Middle frontal gyrus (tissue), 1 donor: ENCODE measurements around the gene FUS.
"Not testable (repeated sequence)": the region's sequence is repeated elsewhere in the genome, so short reads cannot be mapped to it uniquely, and the experiment has no call there.

ENCODE experiments used
- DNase-seq: peaks from one replicate; pipeline ENCODE4 v3.0.0-alpha.2; 2015; ENCODE audit warnings: low spot score; ENCODE audit errors: extremely low spot score

FUS gene

DNA sequence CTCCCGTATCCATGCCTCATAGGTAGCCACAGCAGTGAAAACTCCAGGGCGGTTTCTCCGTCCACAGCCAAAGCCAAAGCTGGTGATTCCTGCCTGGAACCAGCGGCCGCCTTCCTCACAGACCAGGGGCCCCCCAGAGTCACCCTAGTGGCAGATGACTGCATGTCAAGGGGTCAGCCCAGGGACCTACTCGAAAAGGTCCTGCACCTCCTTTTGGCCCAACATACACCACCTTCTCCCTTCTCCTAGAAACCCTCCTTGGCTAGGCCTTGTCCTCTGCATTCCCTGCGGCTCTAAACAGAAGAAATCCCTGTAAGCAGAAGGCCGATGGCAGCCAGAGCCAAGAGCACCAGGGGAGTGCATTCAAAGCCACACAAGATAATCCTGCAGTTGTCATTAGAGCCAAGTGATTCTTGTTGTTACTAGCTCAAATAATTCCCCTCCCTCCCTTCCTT lies 36.2 kb upstream of the FUS start:
- no peak for DNase-seq

- not testable (repeated sequence) for DNase-seq
These were observed 35.5 kb upstream of the FUS start for GRCh38 chr16:31144418-31144817.

DNA sequence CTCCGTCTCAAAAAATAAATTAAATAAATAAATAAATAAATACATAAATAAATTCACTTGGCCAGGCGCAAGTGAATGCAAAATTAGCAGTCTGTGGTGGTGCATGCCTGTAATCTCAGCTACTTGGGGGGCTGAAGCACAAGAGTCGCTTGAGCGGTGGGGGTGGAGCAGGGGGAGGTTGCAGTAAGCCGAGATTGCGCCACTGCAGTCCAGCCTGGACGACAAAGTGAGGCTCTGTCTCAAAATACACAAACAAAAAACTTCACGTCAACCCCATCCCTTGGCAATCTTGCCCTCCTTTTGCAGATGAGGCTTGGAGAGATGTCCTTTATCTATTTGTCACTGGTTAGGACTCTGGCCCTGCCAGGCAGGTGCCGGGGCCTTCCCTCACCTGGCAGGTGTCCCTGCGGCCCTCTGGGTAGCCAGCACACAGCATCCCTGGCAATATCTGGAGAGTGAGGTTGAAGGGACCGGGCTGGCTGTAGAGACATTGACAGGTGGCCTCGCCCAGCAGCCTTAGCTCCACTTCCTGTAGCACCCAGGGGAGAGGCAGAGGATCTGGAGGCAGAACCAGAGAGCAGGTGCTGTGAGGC lies 34.4 kb upstream of the FUS start:
- DNase-seq = no peak

GRCh38 chr16:31147574-31147973 lies 32.4 kb upstream of the FUS start:
- no peak for DNase-seq

GRCh38 chr16:31148281-31148728 lies 31.6 kb upstream of the FUS start:
- no peak for DNase-seq

- no peak for DNase-seq
These were observed 31.0 kb upstream of the FUS start for GRCh38 chr16:31148896-31149295.

- DNase-seq = no peak
These were observed 30.6 kb upstream of the FUS start for GRCh38 chr16:31149332-31149731.

DNA sequence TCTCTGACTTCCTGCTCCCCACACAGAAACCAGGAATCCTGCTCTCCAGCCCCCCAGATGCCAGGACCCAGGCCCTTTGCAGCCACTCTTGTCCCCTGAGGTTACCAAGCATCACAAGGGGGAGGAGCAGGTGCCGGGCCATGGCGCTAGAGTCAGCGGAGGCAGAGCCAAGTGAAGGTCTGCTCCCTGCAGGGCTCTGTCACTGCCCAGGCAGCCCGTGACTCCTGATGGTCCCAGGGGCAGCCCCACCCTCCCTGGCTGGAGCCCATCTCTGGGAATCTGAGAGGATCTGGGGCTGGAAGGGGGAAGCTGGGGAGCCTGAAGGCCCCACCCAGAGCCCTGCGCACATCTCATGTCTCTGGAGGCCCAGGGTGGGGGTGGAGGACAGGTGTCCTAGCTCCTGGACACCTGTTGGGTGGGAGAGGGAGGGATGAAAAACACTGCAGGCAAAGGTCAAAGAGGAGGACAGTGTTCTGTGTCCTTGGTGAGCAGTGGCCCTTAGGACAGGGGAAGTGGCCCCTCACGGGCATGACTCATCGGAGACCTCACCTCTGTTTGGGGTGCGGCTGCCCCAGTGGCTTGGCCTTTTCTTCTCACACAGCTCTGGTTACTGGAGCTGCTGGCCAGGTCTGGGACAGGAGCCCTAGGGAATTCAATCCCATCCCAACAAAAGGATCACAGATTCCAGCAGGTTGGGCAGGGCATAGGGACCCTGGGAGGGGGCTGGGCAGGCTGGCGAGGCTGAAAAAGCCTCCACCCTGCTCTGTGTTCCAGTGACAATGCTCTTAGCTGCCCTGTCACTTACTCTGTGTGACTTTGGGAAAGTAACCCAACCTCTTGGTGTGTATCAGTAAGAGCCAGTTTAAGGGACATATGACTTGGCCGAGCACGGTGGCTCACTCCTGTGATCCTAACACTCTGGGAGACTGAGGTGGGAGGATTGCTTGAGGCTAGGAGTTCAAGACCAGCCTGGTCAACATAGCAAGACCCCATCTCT lies 29.7 kb upstream of the FUS start, which contains the start of gene PRSS36:
PRSS36 (minus strand) TSS at position 173 of the 997 bp plus-strand sequence; CDS start at position 142, 31 bp downstream.
- no peak for DNase-seq

GRCh38 chr16:31150976-31151375 lies 29.0 kb upstream of the FUS start:
- DNase-seq = not testable (repeated sequence)

DNA sequence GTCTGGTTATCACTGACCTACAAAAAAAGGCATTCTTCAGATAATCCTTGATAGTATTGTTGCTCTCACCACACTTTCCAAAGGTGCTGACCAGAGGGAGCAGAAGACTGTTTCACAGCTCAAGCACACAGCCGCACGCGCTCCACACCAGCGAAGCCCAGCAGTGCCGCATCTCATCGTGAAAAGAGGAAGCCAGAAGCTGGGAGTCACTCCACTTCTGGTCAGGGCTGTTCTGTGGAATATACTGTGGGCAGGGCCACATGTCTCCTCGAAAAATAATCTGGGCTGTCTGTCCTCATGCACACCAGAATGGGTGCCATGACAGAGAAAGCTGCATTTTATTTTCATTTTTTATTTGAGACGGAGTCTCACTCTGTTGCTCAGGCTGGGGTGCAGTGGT lies 22.8 kb upstream of the FUS start:
- no peak for DNase-seq

DNA sequence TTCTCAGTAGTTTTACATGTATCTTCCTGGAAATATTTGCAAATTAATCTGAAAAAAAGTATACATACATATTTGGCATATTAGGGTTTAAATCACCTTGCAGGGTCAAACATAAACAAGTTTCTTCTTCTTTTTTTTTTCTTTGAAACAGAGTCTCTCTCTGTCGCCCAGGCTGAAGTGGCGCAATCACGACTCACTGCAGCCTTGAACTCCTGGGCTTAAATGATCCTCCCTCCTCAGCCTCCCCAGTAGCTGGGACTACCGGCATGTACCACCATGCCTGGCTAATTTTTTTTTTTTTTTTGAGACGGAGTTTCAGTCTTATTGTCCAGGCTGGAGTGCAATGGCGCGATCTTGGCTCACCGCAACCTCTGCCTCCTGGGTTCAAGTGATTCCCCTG lies 12.6 kb upstream of the FUS start:
- DNase-seq = no peak

- no peak for DNase-seq
These were observed 11.1 kb upstream of the FUS start for GRCh38 chr16:31168848-31169247.

DNA sequence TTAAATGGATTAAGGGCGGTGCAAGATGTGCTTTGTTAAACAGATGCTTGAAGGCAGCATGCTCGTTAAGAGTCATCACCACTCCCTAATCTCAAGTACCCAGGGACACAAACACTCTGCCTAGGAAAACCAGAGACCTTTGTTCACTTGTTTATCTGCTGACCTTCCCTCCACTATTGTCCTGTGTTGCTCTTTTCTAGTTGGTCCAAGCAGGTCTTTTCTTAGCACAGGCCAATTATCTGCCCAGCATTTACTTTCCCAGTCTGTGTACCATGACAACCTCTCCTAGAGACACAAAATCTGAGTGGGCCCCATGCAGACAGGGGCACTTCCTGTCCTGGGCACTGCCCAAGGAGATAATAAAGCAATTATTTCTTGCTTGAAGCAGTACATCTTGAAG lies 9.9 kb upstream of the FUS start:
- not testable (repeated sequence) for DNase-seq

DNA sequence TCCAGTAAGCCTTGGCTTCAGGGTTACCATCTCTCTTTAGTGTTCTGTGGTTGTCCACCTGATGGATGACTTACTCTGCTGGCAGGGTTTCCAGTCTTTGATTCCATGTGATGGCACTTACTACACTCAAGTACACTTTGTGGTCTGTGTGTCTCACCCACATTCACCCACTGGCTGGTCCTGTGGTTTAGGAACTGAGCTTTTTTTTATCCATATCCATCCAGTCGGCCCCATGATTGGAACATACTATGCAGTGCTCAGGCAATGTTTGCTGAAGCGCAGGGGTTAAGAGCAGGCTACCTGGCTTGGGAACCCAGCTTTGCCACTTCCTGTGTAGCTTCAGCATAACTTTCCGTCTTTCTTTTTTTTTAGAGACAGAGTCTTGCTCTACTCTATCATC lies 2.8 kb upstream of the FUS start:
- no peak for DNase-seq

DNA sequence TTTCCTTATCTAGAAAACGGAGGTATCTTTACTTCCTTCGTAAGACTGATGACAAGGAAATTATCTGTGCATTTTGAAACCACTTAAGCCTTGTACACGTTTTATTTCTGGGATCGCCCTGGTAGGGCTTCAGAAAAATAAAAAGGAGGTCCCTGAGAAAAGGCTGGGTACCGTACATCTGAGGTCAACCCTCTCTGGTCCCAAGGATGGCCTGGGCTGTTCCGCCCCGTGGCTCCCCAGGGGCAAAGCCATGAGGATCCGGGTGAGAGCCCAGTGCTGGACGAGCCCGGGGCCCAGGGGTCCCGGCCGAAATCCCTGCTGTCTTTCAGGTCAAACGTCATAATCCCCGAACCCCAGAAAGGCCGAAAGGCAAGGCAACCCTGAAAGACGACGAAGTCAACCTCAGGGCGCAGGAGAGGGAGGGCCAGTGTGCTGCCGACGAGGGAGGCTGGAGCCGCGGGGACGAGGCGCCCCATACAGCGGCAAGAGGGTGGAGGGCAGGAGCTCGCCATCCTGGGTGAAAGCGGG lies 656 bp upstream of the FUS start:
- no peak for DNase-seq

DNA sequence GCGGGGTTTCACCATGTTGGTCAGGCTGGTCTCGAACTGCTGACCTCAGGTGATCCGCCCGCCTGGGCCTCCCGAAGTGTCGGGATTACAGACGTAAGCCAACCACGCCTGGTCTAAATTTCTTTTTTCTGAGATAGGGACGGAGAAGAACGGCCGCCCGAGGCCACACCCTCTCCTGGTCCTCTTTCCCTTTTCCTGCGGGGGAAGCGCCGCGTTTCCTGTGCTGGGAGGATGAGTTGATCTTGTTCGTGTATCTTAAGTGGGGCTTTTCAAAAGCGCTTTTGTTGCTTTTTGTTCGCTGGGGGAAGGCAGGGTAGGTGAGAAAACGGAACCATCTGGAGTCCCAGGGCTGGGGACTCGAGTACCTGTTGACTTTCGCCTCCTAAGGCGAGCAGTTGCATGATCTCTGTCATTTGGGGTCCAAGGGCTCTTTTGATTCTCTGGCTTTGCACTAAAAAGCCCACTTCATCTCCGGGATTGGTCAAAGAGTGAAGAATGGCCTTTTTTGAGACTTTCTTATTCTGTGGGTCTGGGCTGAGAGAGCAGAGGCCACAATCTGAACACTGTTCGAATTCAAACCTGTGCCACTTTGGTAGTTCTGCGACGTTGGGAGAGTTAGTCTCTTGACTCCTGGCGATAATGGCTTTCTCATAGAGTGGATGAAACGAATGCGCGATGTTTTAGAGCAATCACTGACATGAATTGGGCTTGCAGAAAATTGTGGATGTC lies 1.3 kb downstream of the FUS start:
- DNase-seq = no peak

GRCh38 chr16:31182391-31182790 lies 2.5 kb downstream of the FUS start:
- no peak for DNase-seq

DNA sequence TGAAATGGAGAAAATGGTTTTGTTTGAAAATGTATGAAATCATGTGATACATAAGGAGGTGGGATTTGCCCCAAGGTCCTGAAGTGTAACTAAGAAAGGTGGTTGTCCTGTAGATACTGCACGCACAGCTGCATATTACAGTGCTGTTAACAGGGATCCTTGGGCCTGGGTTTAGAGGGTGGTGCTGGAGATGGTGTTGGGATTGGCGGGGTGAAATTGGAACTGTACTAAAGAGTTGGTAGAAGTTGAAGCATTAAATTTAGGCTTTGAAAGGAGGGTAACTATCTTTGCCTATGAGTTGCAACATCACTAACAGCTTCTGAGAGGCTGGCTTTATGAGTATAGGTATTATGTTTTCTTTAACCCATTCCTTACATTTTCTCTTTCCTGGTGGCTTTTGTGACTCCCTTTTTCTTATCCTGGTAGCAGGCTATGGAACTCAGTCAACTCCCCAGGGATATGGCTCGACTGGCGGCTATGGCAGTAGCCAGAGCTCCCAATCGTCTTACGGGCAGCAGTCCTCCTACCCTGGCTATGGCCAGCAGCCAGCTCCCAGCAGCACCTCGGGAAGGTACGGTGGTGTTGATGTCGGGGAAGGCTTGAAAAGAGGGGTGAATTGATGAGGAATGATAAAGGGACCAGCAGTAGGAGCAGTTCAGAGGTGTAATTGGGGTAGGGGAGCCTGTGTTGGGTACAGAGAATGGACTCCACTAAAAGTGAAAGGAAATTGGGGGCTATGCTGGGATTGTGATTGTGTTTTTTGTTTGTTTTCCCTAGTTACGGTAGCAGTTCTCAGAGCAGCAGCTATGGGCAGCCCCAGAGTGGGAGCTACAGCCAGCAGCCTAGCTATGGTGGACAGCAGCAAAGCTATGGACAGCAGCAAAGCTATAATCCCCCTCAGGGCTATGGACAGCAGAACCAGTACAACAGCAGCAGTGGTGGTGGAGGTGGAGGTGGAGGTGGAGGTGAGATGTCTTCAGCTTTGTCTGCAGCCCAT lies 3.8 kb downstream of the FUS start:
- no peak for DNase-seq

- no peak for DNase-seq
These were observed 4.9 kb downstream of the FUS start for GRCh38 chr16:31184888-31185287.

GRCh38 chr16:31185339-31185738 lies 5.4 kb downstream of the FUS start:
- no peak for DNase-seq
